PC-9 (cell line): ENCODE measurements around the gene SLX9. TPM values are rescaled to one million over a fixed set of nuclear protein-coding genes. Genes with fewer than 3 reads are reported as not detected.

ENCODE experiments used
- BruUV-seq: library from RNA; stranded (reverse); fragments of 400-500 nt; replicated peaks from 2 replicates; lab custom pipeline; 2021; lab: Mats Ljungman, UMichigan
- CTCF ChIA-PET: fragments of 300-600 bp; sonication (Branson Sonifier 250); formaldehyde crosslinking; loops from one replicate; lab custom pipeline; 2022; ENCODE audit warnings: antibody characterized with exemption; lab: Charles Lee
- POLR2A ChIA-PET: fragments of 300-600 bp; sonication (Branson Sonifier 250); formaldehyde crosslinking; loops from one replicate; lab custom pipeline; 2022; ENCODE audit warnings: antibody characterized with exemption; ENCODE audit not compliant: unreplicated experiment; lab: Charles Lee
- DNase-seq, 2 experiments: peaks; one replicate each; pipeline versions ENCODE4 v3.0.0 to v3.0.0-alpha.2; 2015 to 2022; ENCODE audit warnings: mixed read lengths in 1 of 2
- H2AFZ ChIP-seq: fragments of 200-600 bp; sonication (generic); 2 replicates; pipeline ENCODE4 v1.8.1; 2017; ENCODE audit warnings: antibody characterized with exemption
- H3F3A ChIP-seq: fragments of 200-600 bp; sonication (generic); 2 replicates; pipeline ENCODE4 v1.8.1; 2017; ENCODE audit warnings: antibody characterized with exemption, mild to moderate bottlenecking, low read depth; ENCODE audit not compliant: insufficient read depth
- H3K27ac ChIP-seq: fragments of 200-600 bp; sonication (generic); 2 replicates; pipeline ENCODE4 v1.6.1; 2016; ENCODE audit warnings: mixed run types
- H3K27me3 ChIP-seq: fragments of 200-600 bp; sonication (generic); 2 replicates; pipeline ENCODE4 v1.6.1; 2016; ENCODE audit warnings: low read depth, mixed run types; ENCODE audit not compliant: insufficient read depth
- H3K36me3 ChIP-seq: fragments of 200-600 bp; sonication (generic); 2 replicates; pipeline ENCODE4 v1.6.1; 2016; ENCODE audit warnings: low read depth, mixed run types
- H3K4me1 ChIP-seq: fragments of 200-600 bp; sonication (generic); replicated peaks from 2 replicates; pipeline ENCODE4 v1.6.1; 2016; ENCODE audit warnings: mixed run types; ENCODE audit not compliant: insufficient read depth
- H3K4me2 ChIP-seq: fragments of 200-600 bp; sonication (generic); 2 replicates; pipeline ENCODE4 v1.6.1; 2017; ENCODE audit warnings: mixed run types
- H3K4me3 ChIP-seq: fragments of 200-600 bp; sonication (generic); 2 replicates; pipeline ENCODE4 v1.6.1; 2016; ENCODE audit warnings: mixed run types
- H3K79me2 ChIP-seq: fragments of 200-600 bp; sonication (generic); 2 replicates; pipeline ENCODE4 v1.6.1; 2017; ENCODE audit warnings: low read depth, mixed run types
- H3K9me2 ChIP-seq: fragments of 200-600 bp; sonication (generic); 2 replicates; pipeline ENCODE4 v1.8.1; 2017; ENCODE audit warnings: mild to moderate bottlenecking; ENCODE audit not compliant: insufficient read depth
- H3K9me3 ChIP-seq: fragments of 200-600 bp; sonication (generic); 2 replicates; pipeline ENCODE4 v1.8.1; 2016; ENCODE audit warnings: low read depth; ENCODE audit not compliant: insufficient read depth
- H4K20me1 ChIP-seq: fragments of 200-600 bp; sonication (generic); 2 replicates; pipeline ENCODE4 v1.8.1; 2017; ENCODE audit not compliant: insufficient read depth
- CTCF ChIP-seq: fragments of 200-600 bp; sonication (generic); conservative IDR thresholded peaks from 2 replicates; pipeline ENCODE4 v1.6.1; 2017; ENCODE audit warnings: mixed run types, antibody characterized with exemption, mild to moderate bottlenecking, moderate library complexity
- EZH2 ChIP-seq: fragments of 200-600 bp; sonication (generic); IDR thresholded peaks from 2 replicates; pipeline ENCODE4 v1.8.0; 2017; ENCODE audit warnings: antibody characterized with exemption, low read depth
- intact Hi-C: fragments of 100-400 bp; cut with micrococcal nuclease; formaldehyde crosslinking; loops from one replicate; pipeline ENCODE4 v1.10.0; 2022; ENCODE audit not compliant: unreplicated experiment
- total RNA-seq: library from RNA; stranded (reverse); gene quantifications from 2 replicates; pipeline ENCODE4 v1.2.3, GENCODE V29; 2021

Gene SLX9
- total RNA-seq, 1 experiment from 2014 or later: 22.8 TPM

- Histone ChIP-seq H3K36me3 (no peaks in the 10 kb centered on the region), H4K20me1 (no peaks in the 10 kb centered on the region), H3K27ac (no peak overlapping the region), H3F3A (no peaks in the 10 kb centered on the region), H2AFZ (no peak overlapping the region), H3K9me2 (no peaks in the 10 kb centered on the region), H3K9me3 (no peaks in the 10 kb centered on the region), H3K4me1 (peaks cover 4% of the 10 kb centered on the region; the same call in 1 of the 2 replicates), H3K4me2 (no peak overlapping the region), H3K79me2 (no peaks in the 10 kb centered on the region), H3K27me3 (no peaks in the 10 kb centered on the region), H3K4me3 (no peak overlapping the region)
- intact Hi-C loops: no loop called here
- TF ChIP-seq EZH2 (no peak), CTCF (no peak)
- POLR2A ChIA-PET: no interaction called here
- no peak for DNase-seq
- CTCF ChIA-PET: no interaction called here
- BruUV-seq: no TSS peak
Observed at GRCh38 chr21:44967082-44968047, 27.5 kb downstream of the SLX9 start.

- BruUV-seq: no TSS peak
- H3K9me2 ChIP-seq: no peaks in the 10 kb centered on the region
- no peak overlapping the region for H3K4me3 ChIP-seq
- H4K20me1 ChIP-seq: no peaks in the 10 kb centered on the region
- DNase-seq: no peak
- H3K27ac ChIP-seq: no peak overlapping the region
- intact Hi-C loops: no loop called here
- no peak overlapping the region for H2AFZ ChIP-seq
- H3F3A ChIP-seq: no peaks in the 10 kb centered on the region
- H3K27me3 ChIP-seq: no peaks in the 10 kb centered on the region
- TF ChIP-seq CTCF (no peak), EZH2 (no peak)
- no peak overlapping the region for H3K4me2 ChIP-seq
- H3K36me3 ChIP-seq: no peaks in the 10 kb centered on the region
- peaks cover 4% of the 10 kb centered on the region; the same call in 1 of the 2 replicates for H3K4me1 ChIP-seq
- no peaks in the 10 kb centered on the region for H3K79me2 ChIP-seq
- no peaks in the 10 kb centered on the region for H3K9me3 ChIP-seq
- ChIA-PET POLR2A (no interaction called here), CTCF (no interaction called here)
Observed at GRCh38 chr21:44969066-44969670, 29.3 kb downstream of the SLX9 start.

- ChIA-PET CTCF (interaction anchor here (0.5 kb wide), 1 partner anchor 20 kb away, joined by 3 read pairs; no protein-coding TSS in a partner anchor), POLR2A (no interaction called here)
- no peak overlapping the region for H3K4me2 ChIP-seq
Observed at GRCh38 chr21:44969931-44970755, 30.3 kb downstream of the SLX9 start.

More at GRCh38 chr21:44969931-44970755, 30.3 kb downstream of the SLX9 start:
- BruUV-seq: no TSS peak
- Histone ChIP-seq H2AFZ (no peak overlapping the region), H3K79me2 (no peaks in the 10 kb centered on the region), H3K36me3 (no peaks in the 10 kb centered on the region), H3K4me1 (peaks cover 4% of the 10 kb centered on the region; the same call in 1 of the 2 replicates), H3F3A (no peaks in the 10 kb centered on the region), H3K9me2 (no peaks in the 10 kb centered on the region), H3K27ac (no peak overlapping the region), H3K9me3 (no peaks in the 10 kb centered on the region), H4K20me1 (no peaks in the 10 kb centered on the region), H3K4me3 (no peak overlapping the region), H3K27me3 (no peaks in the 10 kb centered on the region)
- intact Hi-C loops: no loop called here
- DNase-seq: no peak
- TF ChIP-seq EZH2 (no peak), CTCF (no peak)
